GM12891 (cell line): ENCODE data around the gene FSD2.

Experiments used
- DNase-seq: peaks from one replicate; pipeline ENCODE4 v3.0.0; 2011; ENCODE audit warnings: low spot score; ENCODE audit not compliant: insufficient read length
- FAIRE-seq: peaks from 2 replicates; lab custom pipeline; 2011; peaks lifted over from hg19 to GRCh38; lab: Jason Lieb, UNC
- PAX5 ChIP-seq: IDR thresholded peaks from 2 replicates; pipeline ENCODE4 v1.6.1; 2011; ENCODE audit warnings: low read length, moderate library complexity, mild to moderate bottlenecking; ENCODE audit not compliant: insufficient read depth, severe bottlenecking
- POLR2A ChIP-seq: IDR thresholded peaks from 2 replicates; pipeline ENCODE4 v1.6.1; 2011; ENCODE audit warnings: low read depth, low read length, control low read depth
- POLR2AphosphoS5 ChIP-seq: IDR thresholded peaks from 2 replicates; pipeline ENCODE4 v1.6.1; 2011; ENCODE audit warnings: low read depth, low read length, control low read depth
- POU2F2 ChIP-seq: IDR thresholded peaks from 2 replicates; pipeline ENCODE4 v1.6.1; 2011; ENCODE audit warnings: low read depth, mild to moderate bottlenecking, control low read depth, low read length, moderate library complexity
- SPI1 ChIP-seq: IDR thresholded peaks from 2 replicates; pipeline ENCODE4 v1.6.1; 2011; ENCODE audit warnings: low read depth, low read length, control low read depth
- TAF1 ChIP-seq: IDR thresholded peaks from 2 replicates; pipeline ENCODE4 v1.6.1; 2011; ENCODE audit warnings: low read depth, low read length, control low read depth

The FSD2 gene

GRCh38 chr15:82810890-82811426 lies 5.1 kb upstream of the FSD2 start:
- DNase-seq, result no peak
- no peak for FAIRE-seq
- TF ChIP-seq TAF1, result no peak
- TF ChIP-seq POLR2AphosphoS5, result no peak
- 0 out of 2 replicates have a peak, but pooled peaks have one; percentile 31 for TF ChIP-seq SPI1

DNA sequence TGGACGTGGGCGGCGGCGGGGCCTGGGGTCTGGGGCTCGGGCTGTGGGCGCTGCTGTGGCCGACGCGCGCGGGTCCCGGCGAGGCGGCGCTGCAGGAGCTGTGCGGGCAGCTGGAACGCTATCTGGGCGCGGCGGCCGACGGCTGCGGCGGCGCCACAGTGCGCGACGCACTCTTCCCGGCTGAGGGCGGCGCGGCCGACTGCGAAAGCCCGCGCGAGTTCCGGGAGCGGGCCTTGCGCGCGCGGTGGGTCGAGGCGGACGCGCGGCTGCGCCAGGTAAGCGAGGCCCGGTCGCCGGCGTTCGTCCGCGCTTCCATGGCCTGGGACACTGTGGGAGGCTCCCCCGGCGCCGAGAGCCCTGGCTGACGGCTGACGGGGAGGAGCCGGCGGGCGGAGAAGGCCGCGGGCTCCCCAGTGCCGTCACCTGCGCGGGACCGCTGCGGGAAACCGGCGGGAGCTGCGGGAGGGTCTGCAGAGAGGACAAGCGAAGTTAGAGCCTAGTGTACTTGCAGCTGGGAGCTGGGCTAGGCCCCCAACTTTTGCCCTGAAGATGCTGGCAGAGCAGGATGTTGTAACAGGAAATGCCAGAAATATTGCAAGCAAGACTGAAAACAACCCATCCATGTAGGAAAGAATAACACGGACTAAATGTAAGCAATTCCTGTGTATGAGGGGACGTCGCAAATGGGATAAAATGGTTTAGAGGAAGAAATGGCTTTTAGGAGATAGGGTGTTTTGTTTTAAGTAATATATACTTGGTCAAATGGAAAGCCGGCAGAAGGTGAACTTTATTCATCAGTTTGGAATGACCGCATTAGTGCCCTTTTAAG lies 4.4 kb upstream of the FSD2 start:
- FAIRE-seq (no peak), DNase-seq (no peak)
- TF ChIP-seq POLR2A (no peak; the same call in 1 of the 2 replicates), SPI1 (no peak), POU2F2 (no peak), PAX5 (no peak), TAF1 (no peak), POLR2AphosphoS5 (no peak)

DNA sequence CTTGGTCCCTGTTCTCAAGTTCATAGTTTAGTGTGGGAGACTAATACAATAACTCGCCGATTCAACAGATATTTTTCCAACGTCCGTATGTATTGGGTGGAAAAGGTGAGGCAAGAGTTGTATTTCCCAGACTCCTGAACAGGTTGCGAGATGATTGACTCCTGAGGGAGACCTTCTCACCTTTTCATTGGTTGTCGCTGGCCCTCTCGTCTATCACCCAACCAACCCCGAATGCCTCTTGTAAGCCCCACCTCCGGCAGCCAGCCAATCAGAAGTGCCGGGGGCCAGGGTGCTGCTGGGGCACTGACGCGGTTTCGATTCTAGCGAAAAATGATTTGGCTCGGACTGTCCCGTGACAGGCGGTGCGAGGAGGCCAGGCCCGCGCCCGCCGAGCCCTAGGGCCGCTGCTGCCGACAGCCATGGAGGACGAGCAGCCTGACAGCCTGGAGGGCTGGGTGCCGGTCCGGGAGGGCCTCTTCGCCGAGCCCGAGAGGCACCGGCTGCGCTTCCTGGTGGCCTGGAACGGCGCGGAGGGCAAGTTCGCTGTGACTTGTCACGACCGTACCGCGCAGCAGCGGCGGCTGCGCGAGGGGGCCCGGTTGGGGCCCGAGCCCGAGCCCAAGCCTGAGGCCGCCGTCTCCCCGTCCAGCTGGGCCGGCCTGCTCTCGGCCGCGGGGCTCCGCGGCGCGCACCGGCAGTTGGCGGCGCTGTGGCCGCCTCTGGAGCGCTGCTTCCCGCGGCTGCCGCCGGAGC lies 3.6 kb upstream of the FSD2 start, which contains the start of gene WHAMM:
WHAMM (plus strand) TSS at position 321 of the 753 bp plus-strand sequence; CDS start at position 420, 99 bp downstream.
- peak; percentile 94 for TF ChIP-seq POLR2AphosphoS5
- peak; percentile 91 for TF ChIP-seq POLR2A
- TF ChIP-seq TAF1, result peak; percentile 81; the same call in 1 of the 2 replicates
- TF ChIP-seq PAX5, result no peak
- peak; percentile 73; the same call in 1 of the 2 replicates for TF ChIP-seq POU2F2

GRCh38 chr15:82808634-82809041 lies 2.8 kb upstream of the FSD2 start:
- FAIRE-seq, result peak; percentile 13
- no peak for TF ChIP-seq POLR2A
- no peak for TF ChIP-seq TAF1
- TF ChIP-seq POLR2AphosphoS5, result no peak
- no peak for TF ChIP-seq POU2F2
- TF ChIP-seq PAX5, result no peak
- TF ChIP-seq SPI1, result no peak
- no peak for DNase-seq

More for the DNA sequence above, 3.6 kb upstream of the FSD2 start, which contains the start of gene WHAMM:
- peak; percentile 95 for FAIRE-seq
- DNase-seq, result peak; percentile 74

- no peak for DNase-seq
- TF ChIP-seq POU2F2, result no peak
- no peak for TF ChIP-seq SPI1
- TF ChIP-seq POLR2AphosphoS5, result no peak
- no peak for TF ChIP-seq POLR2A
- TF ChIP-seq TAF1, result no peak
- no peak for TF ChIP-seq PAX5
- no peak for FAIRE-seq
These were observed 2.2 kb upstream of the FSD2 start for GRCh38 chr15:82807920-82808633.

GRCh38 chr15:82804575-82804949 lies 1.3 kb downstream of the FSD2 start:
- TF ChIP-seq POU2F2 (no peak), POLR2AphosphoS5 (no peak), TAF1 (no peak), SPI1 (no peak), POLR2A (no peak), PAX5 (no peak)
- FAIRE-seq (peak; percentile 45), DNase-seq (no peak)

DNA sequence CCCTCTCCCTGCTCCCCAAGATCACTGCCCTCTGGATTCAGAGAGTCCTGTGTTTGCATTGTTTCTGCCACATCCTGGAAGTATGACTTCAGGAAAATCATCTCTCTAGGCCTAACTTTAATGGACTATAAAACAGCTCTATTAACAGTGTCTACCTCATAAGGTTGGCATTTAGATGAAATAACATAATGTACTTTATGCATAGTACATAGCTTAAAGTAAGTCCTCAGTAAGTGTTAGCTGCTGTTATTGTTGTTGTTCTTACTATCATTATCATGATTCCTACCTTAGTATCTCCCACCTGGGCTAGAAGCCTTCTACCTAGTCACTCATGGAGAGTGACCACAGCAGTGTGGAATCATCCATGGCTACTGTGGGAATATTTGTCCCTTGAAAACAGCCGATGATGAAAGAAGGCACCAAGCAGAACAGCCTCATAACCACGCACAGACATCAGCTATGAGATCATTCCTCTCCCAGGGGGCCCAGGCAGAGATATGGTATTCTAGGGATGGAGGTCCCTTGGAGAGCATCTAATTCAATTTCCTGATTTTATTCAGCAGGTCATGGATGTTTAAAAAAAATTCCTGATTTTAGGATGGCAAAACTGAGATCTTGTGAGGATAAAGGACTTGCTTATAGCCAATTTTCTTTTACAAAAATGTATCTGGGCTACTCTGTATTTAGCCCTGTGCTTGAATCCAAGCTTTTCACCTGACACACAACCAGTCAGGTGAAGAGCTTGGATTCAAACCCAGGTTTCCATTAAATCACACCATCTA lies 1.9 kb downstream of the FSD2 start:
- DNase-seq (no peak), FAIRE-seq (no peak)
- no peak for TF ChIP-seq PAX5
- no peak for TF ChIP-seq TAF1
- no peak for TF ChIP-seq SPI1
- TF ChIP-seq POU2F2, result no peak
- no peak for TF ChIP-seq POLR2AphosphoS5
- TF ChIP-seq POLR2A, result no peak

- FAIRE-seq (no peak), DNase-seq (no peak)
- TF ChIP-seq SPI1 (peak; percentile 95), POLR2A (no peak)
These were observed 3.4 kb downstream of the FSD2 start for GRCh38 chr15:82802497-82802896.
